HepG2 (cell line): Measurements from ENCODE around the gene ZNF586. TPM values are rescaled to one million over a fixed set of nuclear protein-coding genes. Genes with fewer than 3 reads are reported as not detected.

Source experiments
- ARID3A ChIP-seq: IDR thresholded peaks from 2 replicates; pipeline ENCODE4 v1.6.1; 2012; ENCODE audit warnings: low read depth, low read length, improper control_type of control experiment
- CREB3 ChIP-seq: sonication (generic); formaldehyde crosslinking; IDR thresholded peaks from 2 replicates; pipeline ENCODE4 v1.5.0; 2020; ENCODE audit warnings: missing genetic modification reagents
- DBP ChIP-seq: sonication (generic); formaldehyde crosslinking; IDR thresholded peaks from 2 replicates; pipeline ENCODE4 v1.4.0; 2020; ENCODE audit warnings: missing genetic modification reagents; ENCODE audit errors: not compliant biosample characterization
- GRHL1 ChIP-seq: sonication (generic); formaldehyde crosslinking; conservative IDR thresholded peaks from 2 replicates; pipeline ENCODE4 v1.8.0; 2022; ENCODE audit warnings: missing genetic modification reagents
- MTA1 ChIP-seq: sonication (generic); formaldehyde crosslinking; IDR thresholded peaks from 2 replicates; pipeline ENCODE4 v1.4.0; 2020; ENCODE audit warnings: missing genetic modification reagents, mild to moderate bottlenecking, borderline replicate concordance
- MXI1 ChIP-seq: IDR thresholded peaks from 3 replicates; pipeline ENCODE4 v1.6.1; 2012; ENCODE audit warnings: low read depth, low read length, inconsistent platforms, borderline replicate concordance
- RERE ChIP-seq: IDR thresholded peaks from 2 replicates; pipeline ENCODE4 v1.6.1; 2016; ENCODE audit warnings: low read depth, missing genetic modification reagents, missing compliant biosample characterization
- ZBTB37 ChIP-seq: sonication (generic); formaldehyde crosslinking; IDR thresholded peaks from 2 replicates; pipeline ENCODE4 v1.4.0; 2020; ENCODE audit warnings: mild to moderate bottlenecking, missing genetic modification reagents
- ZNF17 ChIP-seq: sonication (generic); formaldehyde crosslinking; IDR thresholded peaks from 2 replicates; pipeline ENCODE4 v1.5.0; 2020; ENCODE audit warnings: mild to moderate bottlenecking, missing genetic modification reagents
- ZNF317 ChIP-seq: sonication (generic); formaldehyde crosslinking; IDR thresholded peaks from 2 replicates; pipeline ENCODE4 v1.5.0; 2020; ENCODE audit warnings: mild to moderate bottlenecking, missing genetic modification reagents
- ZNF496 ChIP-seq: sonication (generic); formaldehyde crosslinking; IDR thresholded peaks from 2 replicates; pipeline ENCODE4 v1.8.1; 2023; ENCODE audit warnings: mild to moderate bottlenecking, moderate library complexity, missing genetic modification reagents; ENCODE audit not compliant: insufficient replicate concordance
- ZNF567 ChIP-seq: sonication (generic); formaldehyde crosslinking; IDR thresholded peaks from 2 replicates; pipeline ENCODE4 v1.8.1; 2023; ENCODE audit warnings: mild to moderate bottlenecking, missing genetic modification reagents, borderline replicate concordance
- polyA plus RNA-seq, 8 experiments: library from polyadenylated mRNA; depleted of rRNA in 3 of 8; stranded (reverse) in 7 of 8; unstranded in 1 of 8; fragments of >200 nt; fragmentation: Illumina TruSeq in 4 of 8; extraction: Trizol in 4 of 8; gene quantifications; 2 replicates each; pipeline versions ENCODE4 v1.2.1 to v1.2.3, GENCODE V29; 2011 to 2016; ENCODE audit warnings: low read depth in 4 of 8, missing spikeins in 1 of 8, mixed read lengths in 1 of 8; ENCODE audit not compliant: insufficient read depth in 1 of 8
- total RNA-seq, 5 experiments: library from RNA; depleted of rRNA; stranded (reverse); fragments of >200 nt; fragmentation: Illumina TruSeq; extraction: Trizol; gene quantifications; 2 replicates each; pipeline ENCODE4 v1.2.3, GENCODE V29; 2016; ENCODE audit warnings: low read depth in 1 of 5

Gene ZNF586
- total and polyA plus RNA-seq, 2 of the 13 experiments (the other 11 are each of a cell fraction or from before 2014, with no cell fraction given) = 0.50 to 3.4 TPM

GRCh38 chr19:57746580-57747471 is 22.6 kb upstream of the ZNF586 start, which contains the start of gene ZNF776 (continued):
- TF ChIP-seq DBP (no peak), ZNF17 (CRISPR knock-in tag) (no peak), MXI1 (no peak), ZNF496 (CRISPR knock-in tag) (no peak), RERE (CRISPR knock-in tag) (no peak), CREB3 (no peak), GRHL1 (CRISPR knock-in tag) (no peak), ZBTB37 (no peak), ARID3A (no peak), ZNF567 (0 out of 2 replicates have a peak, but pooled peaks have one; percentile 50), ZNF317 (CRISPR knock-in tag) (peak; percentile 31; the same call in 1 of the 2 replicates), MTA1 (CRISPR knock-in tag) (no peak)
